ENCODE data around the gene MPV17L2. TPM values are rescaled to one million over a fixed set of nuclear protein-coding genes. Genes with fewer than 3 reads are reported as not detected.

The MPV17L2 gene
- total RNA-seq = 31.8 and 36.9 TPM in 2 replicates
- 22.4 and 26.0 TPM in 2 replicates for polyA plus RNA-seq

DNA sequence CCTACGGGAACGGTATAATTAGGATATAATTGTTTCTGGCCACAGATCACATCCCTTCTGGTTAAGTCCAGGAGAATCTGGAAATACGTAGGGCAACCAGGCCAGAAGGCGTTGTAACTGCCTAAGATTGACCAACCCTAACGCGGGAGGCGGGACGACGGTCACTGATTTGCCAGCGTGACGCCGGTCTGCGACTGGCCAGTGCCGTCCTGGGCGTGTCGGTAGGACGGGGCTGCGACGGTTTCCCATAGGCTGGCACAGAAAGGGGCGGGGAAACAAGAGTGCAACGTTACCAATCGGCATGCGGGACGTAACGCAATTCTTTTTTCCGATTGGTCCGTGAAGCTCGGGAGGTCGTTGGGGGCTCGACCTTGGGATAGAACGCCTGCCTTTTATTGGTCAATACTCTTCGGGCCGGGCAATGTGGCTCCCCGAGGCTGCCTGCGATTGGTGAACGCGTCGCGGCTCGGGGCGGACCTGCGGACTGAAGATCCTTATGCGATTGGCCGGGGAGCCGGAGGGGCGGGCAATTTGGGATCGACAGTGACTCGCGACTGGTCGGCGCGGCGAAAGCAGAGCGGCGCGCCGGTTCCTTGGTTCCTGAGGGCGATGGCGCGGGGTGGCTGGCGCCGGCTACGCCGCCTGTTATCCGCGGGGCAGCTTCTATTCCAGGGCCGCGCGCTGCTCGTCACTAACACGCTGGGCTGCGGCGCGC is at the start of gene MPV17L2:
Gene MPV17L2 (plus strand): TSS at position 546 of the 715 bp plus-strand sequence. CDS start 64 bp downstream, at position 610.
- Histone ChIP-seq H3K4me3 (peak within 1 kb of the TSS; percentile 25), H3K9me3 (ENCODE audit: low read depth) (no peaks in the 10 kb centered on the region), H4K20me1 (ENCODE audit: insufficient read depth, poor library complexity, severe bottlenecking) (no peaks in the 10 kb centered on the region), H3K79me2 (no peaks in the 10 kb centered on the region), H3K27me3 (no peaks in the 10 kb centered on the region), H3K9me2 (replicated peaks; ENCODE audit: insufficient read depth) (no peaks in the 10 kb centered on the region), H3K36me3 (replicated peaks; ENCODE audit: insufficient read depth, low read depth) (no peaks in the 10 kb centered on the region), H3K4me2 (peak within 1 kb of the TSS; percentile 98), H3K4me1 (ENCODE audit: insufficient read depth) (peaks cover 10% of the 10 kb centered on the region), H3K27ac (peak within 1 kb of the TSS; percentile 88), H2AFZ (peak within 1 kb of the TSS; percentile 12)
- TF ChIP-seq EZH2phosphoT487 (IDR thresholded peaks at IDR 0.05; ENCODE audit: low read depth, severe bottlenecking, unreplicated experiment) (no peak), EZH2 (IDR thresholded peaks at IDR 0.05; ENCODE audit: borderline replicate concordance) (no peak)
- TF ChIP-seq, protein P1, sequence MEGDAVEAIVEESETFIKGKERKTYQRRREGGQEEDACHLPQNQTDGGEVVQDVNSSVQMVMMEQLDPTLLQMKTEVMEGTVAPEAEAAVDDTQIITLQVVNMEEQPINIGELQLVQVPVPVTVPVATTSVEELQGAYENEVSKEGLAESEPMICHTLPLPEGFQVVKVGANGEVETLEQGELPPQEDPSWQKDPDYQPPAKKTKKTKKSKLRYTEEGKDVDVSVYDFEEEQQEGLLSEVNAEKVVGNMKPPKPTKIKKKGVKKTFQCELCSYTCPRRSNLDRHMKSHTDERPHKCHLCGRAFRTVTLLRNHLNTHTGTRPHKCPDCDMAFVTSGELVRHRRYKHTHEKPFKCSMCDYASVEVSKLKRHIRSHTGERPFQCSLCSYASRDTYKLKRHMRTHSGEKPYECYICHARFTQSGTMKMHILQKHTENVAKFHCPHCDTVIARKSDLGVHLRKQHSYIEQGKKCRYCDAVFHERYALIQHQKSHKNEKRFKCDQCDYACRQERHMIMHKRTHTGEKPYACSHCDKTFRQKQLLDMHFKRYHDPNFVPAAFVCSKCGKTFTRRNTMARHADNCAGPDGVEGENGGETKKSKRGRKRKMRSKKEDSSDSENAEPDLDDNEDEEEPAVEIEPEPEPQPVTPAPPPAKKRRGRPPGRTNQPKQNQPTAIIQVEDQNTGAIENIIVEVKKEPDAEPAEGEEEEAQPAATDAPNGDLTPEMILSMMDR (IDR thresholded peaks at IDR 0.05; ENCODE audit: poor library complexity) = no peak
- WGBS (ENCODE audit: low lambda C conversion rate, missing lambda C conversion rate) = 2% methylated on average over 73 of the region's 74 CpGs
- peak; percentile 100 for DNase-seq (ENCODE audit: low spot score)

DNA sequence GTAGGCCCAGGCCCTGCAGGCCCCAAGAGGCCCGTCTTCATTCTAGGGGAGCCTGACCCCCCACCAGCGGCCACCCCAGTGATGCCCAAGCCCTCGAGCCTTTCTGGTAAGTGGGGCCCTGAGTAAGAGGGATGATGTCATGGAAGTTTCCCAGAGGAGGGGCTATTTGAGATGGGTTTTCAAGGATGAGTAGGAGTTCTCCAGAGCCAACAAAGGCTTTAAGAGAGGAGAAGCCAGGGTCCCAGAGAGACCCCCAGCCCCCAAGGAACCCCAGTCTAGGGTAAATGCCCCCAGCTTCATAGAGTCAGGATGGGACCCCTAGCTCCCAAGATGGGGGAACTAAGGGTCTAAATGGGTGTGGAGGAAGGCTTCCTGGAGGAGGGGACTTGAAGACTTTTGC is 49.1 kb upstream of the MPV17L2 start:
- no peak overlapping the region for H3K4me2 ChIP-seq
- no peaks in the 10 kb centered on the region for H3K4me1 ChIP-seq (ENCODE audit: insufficient read depth)
- no peaks in the 10 kb centered on the region for H3K9me2 ChIP-seq (replicated peaks; ENCODE audit: insufficient read depth)
- TF ChIP-seq EZH2 (IDR thresholded peaks at IDR 0.05; ENCODE audit: borderline replicate concordance) (no peak), EZH2phosphoT487 (IDR thresholded peaks at IDR 0.05; ENCODE audit: low read depth, severe bottlenecking, unreplicated experiment) (no peak)
- TF ChIP-seq, protein P1 (IDR thresholded peaks at IDR 0.05; ENCODE audit: poor library complexity) = no peak
- H3K36me3 ChIP-seq (replicated peaks; ENCODE audit: insufficient read depth, low read depth) = no peaks in the 10 kb centered on the region
- no peaks in the 10 kb centered on the region for H3K27me3 ChIP-seq
- H4K20me1 ChIP-seq (ENCODE audit: insufficient read depth, poor library complexity, severe bottlenecking) = no peaks in the 10 kb centered on the region
- H3K27ac ChIP-seq = no peak overlapping the region
- DNase-seq (ENCODE audit: low spot score) = no peak
- no peak overlapping the region for H3K4me3 ChIP-seq
- 98% methylated on average over 3 of the region's 3 CpGs for WGBS (ENCODE audit: low lambda C conversion rate, missing lambda C conversion rate)
- H3K79me2 ChIP-seq = no peaks in the 10 kb centered on the region
- H3K9me3 ChIP-seq (ENCODE audit: low read depth) = no peaks in the 10 kb centered on the region
- no peak overlapping the region for H2AFZ ChIP-seq

- WGBS (ENCODE audit: low lambda C conversion rate, missing lambda C conversion rate) = 92% methylated on average over 15 of the region's 16 CpGs
- Histone ChIP-seq H3K27ac (no peak overlapping the region), H3K4me1 (ENCODE audit: insufficient read depth) (no peaks in the 10 kb centered on the region), H3K4me2 (no peak overlapping the region), H3K79me2 (no peaks in the 10 kb centered on the region), H3K27me3 (no peaks in the 10 kb centered on the region), H3K36me3 (replicated peaks; ENCODE audit: insufficient read depth, low read depth) (no peaks in the 10 kb centered on the region), H3K4me3 (no peak overlapping the region), H3K9me3 (ENCODE audit: low read depth) (no peaks in the 10 kb centered on the region), H3K9me2 (replicated peaks; ENCODE audit: insufficient read depth) (no peaks in the 10 kb centered on the region), H4K20me1 (ENCODE audit: insufficient read depth, poor library complexity, severe bottlenecking) (no peaks in the 10 kb centered on the region), H2AFZ (no peak overlapping the region)
- no peak for DNase-seq (ENCODE audit: low spot score)
- TF ChIP-seq EZH2phosphoT487 (IDR thresholded peaks at IDR 0.05; ENCODE audit: low read depth, severe bottlenecking, unreplicated experiment) (no peak), EZH2 (IDR thresholded peaks at IDR 0.05; ENCODE audit: borderline replicate concordance) (no peak)
- TF ChIP-seq, protein P1 (IDR thresholded peaks at IDR 0.05; ENCODE audit: poor library complexity) = no peak
These were observed 48.7 kb upstream of the MPV17L2 start for GRCh38 chr19:18144361-18144760.
